GM18502 (cell line): Measurements from ENCODE around the gene MEIOB.
"Not testable (repeated sequence)": the region's sequence is repeated elsewhere in the genome, so short reads cannot be mapped to it uniquely, and the experiment has no call there.

Source experiments
- ATAC-seq: cut with Tn5 transposase; IDR thresholded peaks from one replicate; pipeline ENCODE4 v1.9.1; 2021; ENCODE audit warnings: mild to moderate bottlenecking; ENCODE audit not compliant: unreplicated experiment, poor library complexity

Gene MEIOB

DNA sequence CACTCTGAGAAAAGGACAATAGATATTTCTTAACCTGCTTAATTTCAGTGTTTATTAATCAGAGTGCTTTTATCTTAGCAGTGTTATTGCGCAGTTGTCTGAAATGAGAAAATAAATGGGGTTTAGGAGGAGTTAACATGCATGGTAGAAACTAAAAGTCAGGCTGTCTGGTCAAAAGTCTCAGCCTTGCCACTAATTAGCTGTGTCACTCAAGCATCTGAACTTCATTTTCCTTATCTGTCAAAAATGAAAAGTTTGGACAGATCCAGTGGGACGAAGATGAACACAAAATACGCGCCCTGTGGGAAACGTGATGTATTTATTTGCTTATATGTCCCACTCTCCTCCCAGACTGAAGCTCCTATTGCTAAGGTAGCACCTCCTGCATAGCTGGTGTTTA, 6.3 kb upstream of the MEIOB start:
- no peak for ATAC-seq

DNA sequence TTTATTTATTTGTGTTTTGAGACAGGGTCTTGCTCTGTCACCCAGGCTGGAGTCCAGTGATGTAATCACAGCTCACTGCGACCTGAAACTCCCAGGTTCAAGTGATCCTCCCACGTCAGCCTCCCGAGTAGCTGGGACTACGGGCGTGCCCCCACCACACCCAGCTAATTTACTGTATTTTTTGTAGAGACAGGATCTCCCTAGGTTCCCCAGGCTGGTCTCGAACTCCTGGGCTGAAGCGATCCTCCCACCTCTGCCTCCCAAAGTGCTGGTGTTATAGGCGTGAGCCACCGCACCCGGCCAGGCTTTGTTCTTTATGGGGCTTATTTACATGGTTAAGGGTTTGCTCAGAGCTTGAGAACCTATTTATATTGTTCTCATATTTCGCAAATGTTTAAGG, 5.8 kb upstream of the MEIOB start:
- no peak for ATAC-seq

DNA sequence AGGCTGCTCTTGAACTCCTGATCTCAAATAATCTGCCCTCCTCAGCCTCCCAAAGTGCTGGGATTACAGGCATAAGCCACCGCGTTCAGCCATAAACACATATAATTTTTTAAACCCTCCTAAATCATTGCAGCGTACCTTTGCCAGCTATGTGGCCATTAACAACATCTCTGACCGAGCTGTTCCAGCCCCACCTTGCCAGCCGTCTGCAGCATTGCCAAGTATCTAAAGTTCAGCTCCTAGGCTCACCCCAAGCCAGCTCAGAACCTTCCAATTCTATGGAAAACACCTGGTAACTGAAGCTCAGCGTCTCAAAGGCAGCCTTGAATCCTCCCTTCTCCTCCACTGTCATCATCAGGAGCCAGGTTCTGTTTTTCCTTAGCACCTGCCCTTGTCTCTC, 5.1 kb upstream of the MEIOB start:
- ATAC-seq: no peak

DNA sequence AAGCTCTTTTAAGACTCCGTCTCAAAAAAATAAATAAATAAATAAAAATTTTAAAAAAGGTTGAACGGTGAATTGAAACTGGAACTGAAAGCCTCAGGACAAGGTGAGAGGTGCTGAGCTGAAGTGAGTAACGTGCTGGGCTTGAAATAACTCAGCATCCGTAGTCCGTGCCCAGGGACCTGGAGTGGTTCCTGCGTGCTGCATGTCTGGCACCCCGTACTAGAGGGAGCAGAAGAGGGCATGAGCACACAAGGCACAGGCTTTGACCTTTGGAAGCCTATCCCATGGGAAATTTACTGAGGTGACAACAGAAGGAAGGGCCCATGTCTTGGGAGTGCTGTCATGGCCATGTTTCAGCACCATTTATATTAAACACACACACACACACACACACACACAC, 4.5 kb upstream of the MEIOB start:
- ATAC-seq: no peak

DNA sequence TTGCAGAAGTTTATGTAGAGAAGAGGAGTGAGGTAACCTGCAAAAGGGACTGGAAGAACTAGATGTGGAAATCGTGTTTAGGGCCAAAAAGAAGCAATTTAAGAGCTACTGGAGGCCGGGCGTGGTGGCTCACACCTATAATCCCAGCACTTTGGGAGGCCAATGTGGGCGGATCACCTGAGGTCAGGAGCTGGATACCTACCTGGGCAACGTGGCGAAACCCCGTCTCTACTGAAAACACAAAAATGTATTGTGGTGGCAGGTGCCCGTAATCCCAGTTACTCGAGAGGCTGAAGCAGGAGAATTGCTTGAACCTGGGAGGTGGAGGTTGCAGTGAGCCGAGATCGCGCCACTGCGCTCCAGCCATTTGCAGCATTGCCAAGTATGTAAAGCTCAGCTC, 4.1 kb upstream of the MEIOB start:
- not testable (repeated sequence) for ATAC-seq

DNA sequence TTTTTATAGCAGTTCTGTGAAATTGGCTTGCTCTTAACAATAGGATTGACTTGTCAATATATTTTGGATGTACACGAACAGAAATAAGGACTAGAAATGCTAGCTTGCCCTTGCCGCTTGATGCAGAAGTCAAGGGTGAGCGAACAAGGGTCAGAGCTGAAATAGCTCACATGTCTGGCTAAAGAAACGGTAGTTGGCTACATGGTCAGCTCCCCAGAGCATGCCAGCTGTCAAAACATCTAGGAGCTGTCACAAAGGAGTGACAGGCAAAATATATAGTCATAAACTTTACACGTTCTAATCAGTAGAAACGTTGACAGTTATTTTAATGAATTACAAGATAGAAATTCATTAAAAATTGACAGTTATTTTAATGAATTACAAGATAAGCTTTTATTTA, 2.9 kb upstream of the MEIOB start:
- ATAC-seq: no peak

DNA sequence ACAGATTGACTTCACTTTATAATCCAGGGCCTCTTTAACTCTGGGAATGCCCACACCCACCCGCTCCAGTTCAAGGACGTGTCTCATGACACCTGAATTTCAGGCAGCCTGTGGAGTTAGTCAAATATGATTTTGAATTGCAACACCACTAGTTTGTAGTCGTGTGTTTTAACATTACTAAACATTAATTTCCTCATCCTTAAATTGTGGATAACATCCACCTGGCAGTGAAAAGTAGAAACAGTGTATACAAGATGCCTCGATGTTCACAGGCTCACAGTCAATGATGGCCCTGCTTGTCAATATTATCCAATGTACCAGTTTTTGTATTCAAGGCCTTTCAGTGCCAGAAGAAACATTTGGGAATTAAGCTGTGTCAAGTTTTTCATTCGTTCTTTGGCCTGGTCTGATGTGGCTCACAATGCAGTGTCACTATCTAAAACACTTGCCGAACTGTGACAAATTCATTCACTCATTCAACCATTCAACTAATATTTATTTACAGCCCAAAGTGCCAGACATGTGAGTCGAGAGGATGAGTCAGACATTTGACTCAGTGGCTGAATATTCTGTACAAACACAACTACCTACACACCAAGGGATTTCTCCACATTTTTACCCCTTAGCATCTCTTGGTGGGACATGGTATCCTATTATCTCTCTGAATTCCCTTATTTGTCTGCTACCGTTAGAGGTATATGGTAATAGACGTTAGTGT, 1.4 kb downstream of the MEIOB start:
- ATAC-seq: no peak

DNA sequence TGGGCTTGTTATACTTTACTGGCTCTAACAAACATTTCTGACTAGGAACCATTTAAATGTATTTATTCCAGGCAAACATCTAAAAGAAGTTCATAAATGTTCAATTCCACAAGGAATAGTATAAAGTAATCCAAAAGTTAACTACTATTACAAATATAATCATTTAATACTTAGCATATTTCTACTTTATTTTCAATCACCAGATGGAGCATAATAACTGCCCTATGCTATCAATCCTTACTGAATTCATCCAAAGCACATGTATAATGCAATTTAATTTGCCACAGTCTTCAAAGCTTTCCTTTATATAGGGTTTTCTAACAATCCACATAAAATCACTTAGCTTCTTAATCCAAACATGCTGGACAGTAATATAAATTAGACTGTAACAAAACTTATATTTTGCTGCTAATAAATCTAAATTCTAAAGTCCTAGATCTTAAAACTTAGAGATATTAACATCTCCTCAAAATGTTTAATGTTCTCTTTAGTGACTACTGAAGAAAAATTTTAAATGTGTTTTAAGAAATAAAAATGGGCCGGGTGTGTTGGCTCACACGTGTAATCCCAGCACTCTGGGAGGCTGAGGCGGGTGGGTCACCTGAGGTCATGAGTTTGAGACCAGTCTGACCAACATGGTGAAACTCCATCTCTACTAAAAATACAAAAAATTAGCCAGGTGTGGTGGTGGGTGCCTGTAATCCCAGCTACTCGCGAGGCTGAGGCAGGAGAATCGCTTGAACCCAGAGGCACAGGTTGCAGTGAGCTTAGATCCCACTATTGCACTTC, 5.9 kb downstream of the MEIOB start:
- no peak for ATAC-seq

DNA sequence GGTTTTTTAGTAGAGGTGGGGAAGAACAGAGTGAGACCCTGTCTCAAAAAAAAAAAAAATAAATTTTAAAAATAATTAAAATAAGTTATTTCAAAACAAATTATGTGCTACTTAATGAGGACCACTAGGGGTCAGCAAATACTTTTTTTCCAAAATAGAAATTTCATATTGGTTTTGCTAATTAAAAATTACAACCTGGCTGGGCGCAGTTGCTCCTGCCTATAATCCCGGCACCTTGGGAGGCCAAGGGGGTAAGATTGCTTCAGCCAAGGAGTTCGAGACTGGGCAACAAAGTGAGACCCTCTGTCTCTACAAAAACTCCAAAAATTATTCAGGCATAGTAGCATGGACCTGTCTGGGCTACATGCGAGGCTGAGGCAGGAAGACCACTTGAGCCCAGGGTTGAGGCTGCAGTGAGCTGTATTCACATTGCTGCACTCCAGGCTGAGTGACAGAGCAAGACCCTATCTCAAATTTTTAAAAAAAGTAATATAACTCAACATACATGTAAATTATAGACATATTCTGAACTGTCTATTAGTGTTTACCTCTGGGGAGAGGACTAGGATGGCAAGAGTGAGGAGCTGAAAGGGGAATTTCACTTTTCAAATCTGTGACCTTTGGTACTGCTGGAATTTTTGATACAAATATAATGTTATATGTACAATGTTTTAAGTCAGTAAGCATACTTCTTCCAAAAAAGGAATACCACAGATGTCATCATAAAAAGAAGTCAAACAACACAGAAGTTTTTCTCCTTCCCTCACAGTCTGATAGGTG, 8.1 kb downstream of the MEIOB start:
- no peak for ATAC-seq

DNA sequence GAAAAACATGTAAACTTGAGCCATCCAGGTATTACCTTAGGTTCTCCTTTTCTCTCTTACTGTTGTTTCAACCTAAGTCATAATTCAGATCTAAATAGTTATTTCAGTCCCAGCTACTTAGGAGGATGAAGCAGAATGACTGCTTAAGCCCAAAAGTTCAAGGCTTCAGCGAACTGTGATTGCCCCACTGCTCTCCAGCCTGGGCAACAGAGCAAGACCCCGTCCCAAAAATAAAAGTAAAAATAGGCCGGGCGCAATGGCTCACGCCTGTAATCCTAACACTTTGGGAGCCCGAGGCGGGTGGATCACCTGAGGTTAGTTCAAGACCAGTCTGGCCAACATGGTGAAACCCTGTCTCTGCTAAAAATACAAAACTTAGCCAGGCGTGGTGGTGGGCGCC, 9.6 kb downstream of the MEIOB start:
- no peak for ATAC-seq

DNA sequence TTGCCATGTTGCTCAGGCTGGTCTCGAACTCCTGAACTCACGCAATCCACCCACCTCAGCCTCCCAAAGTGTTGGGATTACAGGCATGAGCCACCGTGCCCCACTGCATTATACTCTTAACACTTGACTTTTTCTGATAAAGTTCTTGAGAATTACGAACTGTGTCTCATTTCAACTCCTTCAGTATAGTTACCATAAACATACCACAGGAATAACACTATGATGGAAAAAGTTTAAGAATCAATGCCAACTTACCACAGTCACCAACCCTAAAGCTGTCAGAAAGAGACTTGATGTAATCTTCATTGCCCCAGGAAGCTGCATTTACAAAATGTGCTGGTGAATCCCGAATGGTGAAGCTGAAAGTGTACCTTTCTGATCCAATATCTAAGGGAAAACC, 10.2 kb downstream of the MEIOB start:
- ATAC-seq: no peak

DNA sequence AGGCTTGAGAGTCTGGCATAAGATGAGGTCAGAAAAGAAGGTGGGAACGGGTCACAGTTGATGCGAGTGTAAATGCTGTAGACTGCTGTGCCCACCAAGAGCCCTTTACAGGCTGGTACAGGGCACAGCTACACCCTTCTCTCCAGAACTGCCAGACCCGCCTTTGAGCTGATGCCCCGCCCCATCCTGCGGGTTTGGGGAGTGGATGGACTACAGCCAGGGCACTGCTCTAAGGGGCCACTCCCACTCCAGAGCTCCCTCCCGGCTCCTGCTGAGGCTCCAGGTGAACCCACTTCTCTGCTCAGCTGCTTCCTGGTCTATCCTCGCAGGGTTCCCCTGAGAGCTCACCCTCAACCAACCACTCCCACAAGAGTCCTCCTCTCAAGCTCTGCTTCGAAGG, 12.3 kb downstream of the MEIOB start:
- no peak for ATAC-seq

DNA sequence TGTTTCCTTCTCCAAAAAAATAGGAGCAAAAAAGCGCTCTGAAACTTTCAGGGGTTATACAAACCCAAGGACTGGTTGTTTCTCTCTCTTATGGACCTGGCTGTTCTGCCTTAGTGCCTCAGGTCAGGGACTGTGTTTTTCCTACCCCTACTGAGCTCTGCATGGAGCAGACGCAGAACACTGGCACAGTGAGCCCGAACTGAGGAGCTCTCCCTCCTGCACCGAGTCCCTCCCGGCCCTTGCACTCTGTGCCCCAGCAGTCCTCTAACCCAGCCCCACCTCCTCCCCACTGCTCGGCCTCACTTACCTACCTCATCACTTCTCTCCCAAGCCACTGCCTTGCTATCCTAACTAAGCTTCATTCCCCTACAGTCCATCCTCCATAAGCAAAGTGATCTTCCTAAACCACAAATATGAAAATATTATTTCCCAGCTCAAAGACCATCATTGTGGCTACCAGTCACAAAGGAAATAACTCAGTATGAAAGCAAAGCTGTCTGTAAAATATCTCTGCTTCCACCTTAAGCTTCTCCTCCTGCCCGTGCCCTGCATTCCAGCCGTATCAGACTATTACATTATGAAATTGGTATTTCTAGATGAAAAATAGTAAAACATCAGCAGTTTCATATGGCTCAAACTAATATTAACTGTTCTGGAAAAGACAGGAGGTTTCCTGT, 13.6 kb downstream of the MEIOB start:
- no peak for ATAC-seq

DNA sequence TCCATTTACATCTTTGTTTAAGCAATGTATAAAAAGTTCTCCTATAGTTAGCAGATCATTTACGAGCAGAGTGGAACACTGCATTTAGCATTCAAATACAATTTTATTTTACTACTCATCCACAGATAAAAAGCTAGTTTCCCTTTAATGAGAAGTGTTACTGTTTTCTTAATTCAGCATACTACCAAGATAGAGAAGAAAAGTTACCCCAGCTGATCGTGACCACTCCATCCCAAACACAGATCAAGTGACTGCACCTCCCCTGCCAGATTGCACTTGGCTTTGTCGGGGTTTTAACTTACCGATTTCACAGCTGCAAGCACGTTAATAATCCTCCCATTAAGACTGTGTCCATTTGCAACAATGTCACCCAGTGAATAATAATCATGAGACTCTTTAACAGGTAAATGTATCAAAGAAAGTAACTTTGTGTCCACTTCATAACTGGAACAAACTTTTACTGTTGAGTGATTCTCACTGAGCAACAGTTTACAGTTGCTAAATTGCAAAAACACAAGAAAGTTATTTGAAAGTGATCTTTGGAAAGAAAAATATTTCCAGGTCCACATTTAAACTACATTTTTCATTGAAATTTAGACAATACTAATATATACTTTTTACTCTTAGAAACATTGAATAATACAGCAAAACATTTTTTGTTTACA, 14.4 kb downstream of the MEIOB start:
- ATAC-seq: no peak

DNA sequence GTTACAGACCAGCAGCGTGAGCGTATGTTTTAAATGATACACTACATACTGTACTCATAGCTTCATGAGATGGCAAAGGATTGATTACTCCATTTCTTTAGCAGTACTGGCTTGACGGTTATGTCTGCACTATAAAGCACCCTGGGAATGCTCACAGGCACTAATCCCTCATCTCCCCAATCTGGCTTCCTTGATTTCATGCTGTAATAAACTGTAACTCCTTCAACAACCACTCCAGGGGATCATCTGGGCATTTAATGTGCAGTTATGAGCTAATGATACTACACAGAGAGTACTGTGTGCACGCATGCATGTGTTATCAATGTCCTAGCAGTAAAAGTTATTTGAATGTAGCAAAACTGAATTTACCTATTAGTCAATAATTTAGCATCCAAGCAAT, 20.2 kb downstream of the MEIOB start:
- no peak for ATAC-seq

DNA sequence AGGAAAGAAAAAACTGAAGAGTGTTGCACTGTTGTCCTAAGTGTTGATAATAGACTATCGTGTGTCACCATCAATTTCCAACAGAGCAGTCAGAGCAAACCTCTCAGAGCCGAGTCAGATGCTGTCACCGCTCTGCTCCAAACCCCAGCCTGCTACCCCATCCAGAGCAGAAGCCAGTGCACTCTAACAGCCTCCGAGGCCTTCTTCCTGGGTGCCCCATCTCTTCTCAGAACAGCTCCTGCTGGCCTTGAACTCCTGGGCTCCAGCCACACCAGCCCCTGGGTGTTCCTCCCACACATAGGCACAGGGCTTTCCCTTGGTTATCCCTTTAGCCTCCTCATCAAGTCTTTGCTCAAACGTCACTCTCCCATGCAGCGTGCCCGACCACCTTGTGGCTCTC, 21.0 kb downstream of the MEIOB start:
- no peak for ATAC-seq

DNA sequence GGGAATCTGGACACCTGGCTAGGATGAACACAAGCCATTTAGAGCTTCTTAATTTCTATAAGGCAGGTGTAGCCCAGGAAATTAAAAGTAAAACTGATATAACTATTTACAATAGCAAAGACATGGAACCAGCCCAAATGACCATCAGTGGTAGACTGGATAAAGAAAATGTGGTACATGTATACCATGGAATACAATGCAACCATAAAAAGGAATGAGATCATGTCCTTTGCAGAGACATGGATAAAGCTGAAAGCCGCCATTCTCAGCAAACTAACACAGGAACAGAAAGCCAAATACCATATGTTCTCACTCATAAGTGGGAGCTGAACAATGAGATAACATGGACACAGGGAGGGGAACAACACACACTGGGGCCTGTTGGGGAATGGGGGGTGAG, 25.5 kb downstream of the MEIOB start:
- ATAC-seq: no peak

DNA sequence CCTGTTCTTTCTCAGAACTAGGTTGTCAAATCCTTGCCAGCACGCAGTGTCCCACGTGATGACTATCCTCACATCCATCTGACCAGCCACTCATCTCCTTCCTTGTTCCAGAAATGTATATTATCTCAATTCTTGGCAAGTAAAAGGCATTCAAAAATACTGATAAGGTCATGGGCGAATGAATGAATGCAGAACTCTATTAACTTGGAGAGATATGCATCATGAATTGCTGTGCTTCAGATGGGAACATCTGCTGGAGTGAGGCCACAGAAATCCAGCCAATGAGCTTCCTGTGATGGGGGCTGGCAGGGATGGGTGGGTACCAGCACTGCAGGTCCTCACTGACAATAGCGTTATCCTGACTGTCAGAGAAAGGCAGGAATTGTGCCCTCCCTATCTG, 26.0 kb downstream of the MEIOB start:
- ATAC-seq: no peak

DNA sequence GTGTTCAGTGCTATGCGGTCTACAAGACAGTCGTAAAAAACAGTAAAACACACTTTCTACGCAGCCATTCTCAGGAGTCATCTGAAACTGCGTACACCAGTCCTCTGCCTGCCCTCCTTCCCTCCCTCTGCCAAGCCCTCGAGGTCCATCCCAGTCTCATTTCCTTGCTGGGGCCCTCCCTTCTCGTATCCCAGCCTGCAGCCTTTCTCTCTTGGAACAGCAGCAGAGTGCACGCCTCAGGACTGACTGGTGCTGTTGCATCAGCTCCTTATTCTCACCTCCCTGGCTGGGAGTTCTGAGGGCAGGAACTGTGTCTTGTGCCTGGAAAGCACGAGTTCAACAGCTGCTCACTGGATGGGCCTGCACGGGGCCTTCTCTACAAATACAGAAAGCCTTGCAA, 32.4 kb downstream of the MEIOB start:
- no peak for ATAC-seq

DNA sequence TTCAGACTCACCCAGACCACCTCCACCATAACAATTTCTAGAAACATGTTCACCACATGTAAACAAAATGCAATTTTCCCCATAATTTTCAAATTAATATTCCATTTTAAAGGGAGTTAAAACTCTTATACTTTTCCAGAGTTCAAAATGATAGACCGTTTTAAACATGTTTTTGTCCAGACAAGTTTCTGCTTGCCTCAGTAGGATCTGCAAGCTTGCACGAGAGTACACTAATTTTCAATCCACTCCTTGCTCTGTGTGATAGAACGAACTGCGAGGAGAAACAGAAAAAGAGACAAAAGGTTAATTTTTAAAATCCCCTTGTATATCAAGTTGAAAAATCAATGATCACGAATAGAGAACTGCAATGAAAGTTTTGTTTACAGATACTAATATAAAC, 37.9 kb downstream of the MEIOB start:
- ATAC-seq: no peak
